Fibroblast of upper back skin (primary cell): Measurements from ENCODE around the gene ENC1.

Experiments used
- DNase-seq: peaks from one replicate; pipeline ENCODE4 v3.0.0-alpha.2; 2013

ENC1 gene

GRCh38 chr5:74630453-74631066 is 10.0 kb downstream of the ENC1 start:
- peak; percentile 90 for DNase-seq

- DNase-seq: no peak
Observed at GRCh38 chr5:74629326-74629725, 11.2 kb downstream of the ENC1 start.

GRCh38 chr5:74628359-74628758 is 12.2 kb downstream of the ENC1 start:
- DNase-seq: no peak

- DNase-seq: no peak
Observed at GRCh38 chr5:74627646-74628279, 12.8 kb downstream of the ENC1 start.

- no peak for DNase-seq
Observed at GRCh38 chr5:74626386-74627222, 13.9 kb downstream of the ENC1 start.

- peak; percentile 49 for DNase-seq
Observed at GRCh38 chr5:74625742-74626241, 14.7 kb downstream of the ENC1 start.

- no peak for DNase-seq
Observed at GRCh38 chr5:74624931-74625505, 15.5 kb downstream of the ENC1 start.

GRCh38 chr5:74624501-74624900 is 16.0 kb downstream of the ENC1 start:
- no peak for DNase-seq

- DNase-seq: no peak
Observed at GRCh38 chr5:74623748-74624408, 16.6 kb downstream of the ENC1 start.

GRCh38 chr5:74623006-74623611 is 17.4 kb downstream of the ENC1 start:
- DNase-seq: no peak

- DNase-seq: no peak
Observed at GRCh38 chr5:74622122-74622521, 18.4 kb downstream of the ENC1 start.

GRCh38 chr5:74621492-74621891 is 19.0 kb downstream of the ENC1 start:
- DNase-seq: no peak

GRCh38 chr5:74619308-74619707 is 21.2 kb downstream of the ENC1 start:
- DNase-seq: no peak

GRCh38 chr5:74618106-74618505 is 22.4 kb downstream of the ENC1 start:
- DNase-seq: no peak

GRCh38 chr5:74617202-74617601 is 23.3 kb downstream of the ENC1 start:
- no peak for DNase-seq

- DNase-seq: no peak
Observed at GRCh38 chr5:74616236-74617146, 24.0 kb downstream of the ENC1 start.

- no peak for DNase-seq
Observed at GRCh38 chr5:74613283-74613682, 27.2 kb downstream of the ENC1 start.

- DNase-seq: no peak
Observed at GRCh38 chr5:74612045-74612444, 28.5 kb downstream of the ENC1 start.

GRCh38 chr5:74608736-74609601 is 31.6 kb downstream of the ENC1 start:
- peak; percentile 49 for DNase-seq

GRCh38 chr5:74605759-74606158 is 34.8 kb downstream of the ENC1 start:
- DNase-seq: no peak
